Measurements from ENCODE around the gene LINC01488. TPM values are rescaled to one million over a fixed set of nuclear protein-coding genes. Genes with fewer than 3 reads are reported as not detected.

Gene LINC01488
- total RNA-seq, 2 donors from 2014 or later, result not detected

- Histone ChIP-seq H3K27me3 (replicated peaks; ENCODE audit: insufficient read depth) (no peaks in the 10 kb centered on the region), H3K36me3 (no peaks in the 10 kb centered on the region), H3K4me1 (ENCODE audit: control insufficient read depth in 1 of 2, low read depth in 2 of 2) (peaks cover 11 to 32% of the 10 kb centered on the region in 2 donors), H3K4me3 (no peak overlapping the region), H3K27ac (no peak overlapping the region), H3K9me3 (no peaks in the 10 kb centered on the region)
- DNase-seq (ENCODE audit: low spot score) (no peak), ATAC-seq (ENCODE audit: insufficient number of reproducible peaks, low FRiP score, low read depth) (no peak)
- no peak for TF ChIP-seq CTCF (IDR thresholded peaks at IDR 0.05)
Measured at GRCh38 chr11:69493931-69494821, 12.7 kb downstream of the LINC01488 start.

- Histone ChIP-seq H3K4me1 (ENCODE audit: control insufficient read depth in 1 of 2, low read depth in 2 of 2) (peaks cover 6 to 25% of the 10 kb centered on the region in 2 donors), H3K4me3 (no peak overlapping the region), H3K9me3 (no peaks in the 10 kb centered on the region), H3K27me3 (replicated peaks; ENCODE audit: insufficient read depth) (no peaks in the 10 kb centered on the region), H3K27ac (no peak overlapping the region), H3K36me3 (no peaks in the 10 kb centered on the region)
- ATAC-seq (ENCODE audit: insufficient number of reproducible peaks, low FRiP score, low read depth) (no peak), DNase-seq (ENCODE audit: low spot score) (no peak)
- TF ChIP-seq CTCF (IDR thresholded peaks at IDR 0.05), result no peak
Measured at GRCh38 chr11:69494851-69495250, 13.4 kb downstream of the LINC01488 start.

- Histone ChIP-seq H3K36me3 (no peaks in the 10 kb centered on the region), H3K4me3 (no peak overlapping the region), H3K9me3 (no peaks in the 10 kb centered on the region), H3K4me1 (ENCODE audit: control insufficient read depth in 1 of 2, low read depth in 2 of 2) (peaks cover 6 to 24% of the 10 kb centered on the region in 2 donors), H3K27ac (no peak overlapping the region), H3K27me3 (replicated peaks; ENCODE audit: insufficient read depth) (no peaks in the 10 kb centered on the region)
- DNase-seq (ENCODE audit: low spot score) (no peak), ATAC-seq (ENCODE audit: insufficient number of reproducible peaks, low FRiP score, low read depth) (no peak)
- TF ChIP-seq CTCF (IDR thresholded peaks at IDR 0.05), result no peak
Measured at GRCh38 chr11:69495441-69496201, 14.2 kb downstream of the LINC01488 start.

- ATAC-seq (ENCODE audit: insufficient number of reproducible peaks, low FRiP score, low read depth), result no peak
- Histone ChIP-seq H3K27me3 (replicated peaks; ENCODE audit: insufficient read depth) (no peaks in the 10 kb centered on the region), H3K4me1 (ENCODE audit: control insufficient read depth in 1 of 2, low read depth in 2 of 2) (peaks cover 6 to 24% of the 10 kb centered on the region in 2 donors), H3K4me3 (no peak overlapping the region), H3K27ac (peak overlapping the region; percentile 61 to 62), H3K9me3 (no peaks in the 10 kb centered on the region), H3K36me3 (no peaks in the 10 kb centered on the region)
- TF ChIP-seq CTCF (IDR thresholded peaks at IDR 0.05), result no peak
- DNase-seq (ENCODE audit: low spot score), result no peak
Measured at GRCh38 chr11:69496202-69496557, 14.7 kb downstream of the LINC01488 start.

GRCh38 chr11:69496631-69497220 lies 15.3 kb downstream of the LINC01488 start:
- H3K27ac ChIP-seq, result peak overlapping the region; percentile 61 to 62
- no peak for ATAC-seq (ENCODE audit: insufficient number of reproducible peaks, low FRiP score, low read depth)
- TF ChIP-seq CTCF (IDR thresholded peaks at IDR 0.05), result no peak
- no peak for DNase-seq (ENCODE audit: low spot score)
- H3K27me3 ChIP-seq (replicated peaks; ENCODE audit: insufficient read depth), result no peaks in the 10 kb centered on the region
- peaks cover 6 to 24% of the 10 kb centered on the region in 2 donors for H3K4me1 ChIP-seq (ENCODE audit: control insufficient read depth in 1 of 2, low read depth in 2 of 2)
- H3K9me3 ChIP-seq, result no peaks in the 10 kb centered on the region
- H3K36me3 ChIP-seq, result no peaks in the 10 kb centered on the region
- no peak overlapping the region for H3K4me3 ChIP-seq
